Measurements from ENCODE around the gene OXA1L. TPM values are rescaled to one million over a fixed set of nuclear protein-coding genes. Genes with fewer than 3 reads are reported as not detected.
"Not testable (repeated sequence)": the region's sequence is repeated elsewhere in the genome, so short reads cannot be mapped to it uniquely, and the experiment has no call there.

OXA1L gene
- total and polyA plus RNA-seq, 2 experiments from 2014 or later = 59.4 to 88.1 TPM

GRCh38 chr14:22792158-22792557 is 25.7 kb downstream of the OXA1L start:
- Histone ChIP-seq H3K4me2 (no peak overlapping the region), H3K9me2 (replicated peaks; ENCODE audit: insufficient read depth) (no peaks in the 10 kb centered on the region), H3K36me3 (replicated peaks; ENCODE audit: insufficient read depth, low read depth) (no peaks in the 10 kb centered on the region), H3K79me2 (peaks cover 32% of the 10 kb centered on the region), H3K4me3 (no peak overlapping the region), H3K4me1 (ENCODE audit: insufficient read depth) (peaks cover 18% of the 10 kb centered on the region), H3K27me3 (no peaks in the 10 kb centered on the region), H3K9me3 (ENCODE audit: low read depth) (no peaks in the 10 kb centered on the region), H3K27ac (peak overlapping the region; percentile 61), H4K20me1 (ENCODE audit: insufficient read depth, poor library complexity, severe bottlenecking) (no peaks in the 10 kb centered on the region), H2AFZ (no peak overlapping the region)
- 94% methylated on average over 2 of the region's 2 CpGs for WGBS (ENCODE audit: low lambda C conversion rate, missing lambda C conversion rate)
- TF ChIP-seq, protein P1, sequence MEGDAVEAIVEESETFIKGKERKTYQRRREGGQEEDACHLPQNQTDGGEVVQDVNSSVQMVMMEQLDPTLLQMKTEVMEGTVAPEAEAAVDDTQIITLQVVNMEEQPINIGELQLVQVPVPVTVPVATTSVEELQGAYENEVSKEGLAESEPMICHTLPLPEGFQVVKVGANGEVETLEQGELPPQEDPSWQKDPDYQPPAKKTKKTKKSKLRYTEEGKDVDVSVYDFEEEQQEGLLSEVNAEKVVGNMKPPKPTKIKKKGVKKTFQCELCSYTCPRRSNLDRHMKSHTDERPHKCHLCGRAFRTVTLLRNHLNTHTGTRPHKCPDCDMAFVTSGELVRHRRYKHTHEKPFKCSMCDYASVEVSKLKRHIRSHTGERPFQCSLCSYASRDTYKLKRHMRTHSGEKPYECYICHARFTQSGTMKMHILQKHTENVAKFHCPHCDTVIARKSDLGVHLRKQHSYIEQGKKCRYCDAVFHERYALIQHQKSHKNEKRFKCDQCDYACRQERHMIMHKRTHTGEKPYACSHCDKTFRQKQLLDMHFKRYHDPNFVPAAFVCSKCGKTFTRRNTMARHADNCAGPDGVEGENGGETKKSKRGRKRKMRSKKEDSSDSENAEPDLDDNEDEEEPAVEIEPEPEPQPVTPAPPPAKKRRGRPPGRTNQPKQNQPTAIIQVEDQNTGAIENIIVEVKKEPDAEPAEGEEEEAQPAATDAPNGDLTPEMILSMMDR (IDR thresholded peaks at IDR 0.05; ENCODE audit: poor library complexity) = no peak
- TF ChIP-seq EZH2 (IDR thresholded peaks at IDR 0.05; ENCODE audit: borderline replicate concordance) (no peak), EZH2phosphoT487 (IDR thresholded peaks at IDR 0.05; ENCODE audit: low read depth, severe bottlenecking, unreplicated experiment) (no peak)
- DNase-seq (ENCODE audit: low spot score) = no peak

- H3K4me2 ChIP-seq; H3K4me3 ChIP-seq; H3K27me3 ChIP-seq; H3K9me2 ChIP-seq (replicated peaks; ENCODE audit: insufficient read depth); DNase-seq (ENCODE audit: low spot score); H3K36me3 ChIP-seq (replicated peaks; ENCODE audit: insufficient read depth, low read depth); H3K27ac ChIP-seq; H3K9me3 ChIP-seq (ENCODE audit: low read depth); H4K20me1 ChIP-seq (ENCODE audit: insufficient read depth, poor library complexity, severe bottlenecking); H2AFZ ChIP-seq: not testable (repeated sequence)
- peaks cover 29% of the 10 kb centered on the region for H3K79me2 ChIP-seq
- peaks cover 26% of the 10 kb centered on the region for H3K4me1 ChIP-seq (ENCODE audit: insufficient read depth)
- 92% methylated on average over 5 of the region's 5 CpGs for WGBS (ENCODE audit: low lambda C conversion rate, missing lambda C conversion rate)
These were observed 27.1 kb downstream of the OXA1L start for GRCh38 chr14:22793550-22793949.

DNA sequence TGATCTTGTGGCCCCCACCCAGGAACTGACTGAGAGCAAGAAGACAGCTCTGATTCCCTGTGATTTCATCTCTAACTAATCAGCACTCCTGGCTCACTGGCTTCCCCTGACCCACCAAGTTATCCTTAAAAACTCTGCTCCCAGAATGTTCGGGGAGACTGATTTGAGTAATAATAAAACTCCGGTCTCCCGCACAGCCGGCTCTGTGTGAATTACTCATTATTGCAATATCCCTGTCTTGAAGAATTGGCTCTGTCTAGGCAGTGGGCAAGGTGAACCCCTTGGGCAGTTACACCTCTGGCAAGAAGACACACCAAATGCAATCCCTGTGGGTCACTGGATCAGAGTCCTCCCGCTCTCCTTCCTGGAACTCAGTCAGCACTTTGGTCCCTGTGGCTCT is 27.5 kb downstream of the OXA1L start:
- Histone ChIP-seq H3K4me2 (no peak overlapping the region), H3K4me3 (no peak overlapping the region), H4K20me1 (ENCODE audit: insufficient read depth, poor library complexity, severe bottlenecking) (no peaks in the 10 kb centered on the region), H3K36me3 (replicated peaks; ENCODE audit: insufficient read depth, low read depth) (no peaks in the 10 kb centered on the region), H3K4me1 (ENCODE audit: insufficient read depth) (peaks cover 30% of the 10 kb centered on the region), H3K27ac (no peak overlapping the region), H2AFZ (no peak overlapping the region), H3K27me3 (no peaks in the 10 kb centered on the region), H3K9me3 (ENCODE audit: low read depth) (no peaks in the 10 kb centered on the region), H3K79me2 (peaks cover 32% of the 10 kb centered on the region), H3K9me2 (replicated peaks; ENCODE audit: insufficient read depth) (no peaks in the 10 kb centered on the region)
- WGBS (ENCODE audit: low lambda C conversion rate, missing lambda C conversion rate) = 89% methylated on average over 5 of the region's 5 CpGs
- TF ChIP-seq EZH2phosphoT487 (IDR thresholded peaks at IDR 0.05; ENCODE audit: low read depth, severe bottlenecking, unreplicated experiment) = no peak
- TF ChIP-seq, protein P1 (IDR thresholded peaks at IDR 0.05; ENCODE audit: poor library complexity) = no peak
- no peak for DNase-seq (ENCODE audit: low spot score)

GRCh38 chr14:22794551-22794951 is 28.1 kb downstream of the OXA1L start:
- H3K36me3 ChIP-seq (replicated peaks; ENCODE audit: insufficient read depth, low read depth) = no peaks in the 10 kb centered on the region
- no peaks in the 10 kb centered on the region for H3K9me2 ChIP-seq (replicated peaks; ENCODE audit: insufficient read depth)
- H3K4me2 ChIP-seq = no peak overlapping the region
- peaks cover 33% of the 10 kb centered on the region for H3K79me2 ChIP-seq
- no peaks in the 10 kb centered on the region for H4K20me1 ChIP-seq (ENCODE audit: insufficient read depth, poor library complexity, severe bottlenecking)
- H3K4me3 ChIP-seq = no peak overlapping the region
- H3K27ac ChIP-seq = no peak overlapping the region
- no peak overlapping the region for H2AFZ ChIP-seq
- no peaks in the 10 kb centered on the region for H3K27me3 ChIP-seq
- WGBS (ENCODE audit: low lambda C conversion rate, missing lambda C conversion rate) = 90% methylated on average over 7 of the region's 7 CpGs
- H3K9me3 ChIP-seq (ENCODE audit: low read depth) = no peaks in the 10 kb centered on the region
- peaks cover 31% of the 10 kb centered on the region for H3K4me1 ChIP-seq (ENCODE audit: insufficient read depth)
- TF ChIP-seq EZH2 (IDR thresholded peaks at IDR 0.05; ENCODE audit: borderline replicate concordance) = no peak
- TF ChIP-seq EZH2phosphoT487 (IDR thresholded peaks at IDR 0.05; ENCODE audit: low read depth, severe bottlenecking, unreplicated experiment) = no peak
- TF ChIP-seq, protein P1 (IDR thresholded peaks at IDR 0.05; ENCODE audit: poor library complexity) = no peak
- no peak for DNase-seq (ENCODE audit: low spot score)

Measured in hepatocyte (in vitro differentiated cells).